SK-N-SH treated with all-trans-retinoic acid at 6 μM for 48 hours (cell line): ENCODE data around the gene AGAP1.

Experiments
- ARNTL ChIP-seq: fragments of 450-650 bp; formaldehyde crosslinking; IDR thresholded peaks from 2 replicates; pipeline ENCODE4 v1.5.0; 2020; ENCODE audit warnings: low read depth, mild to moderate bottlenecking, moderate library complexity, borderline replicate concordance
- ESRRG ChIP-seq: fragments of 250-450 bp; sonication (Bioruptor Pico); IDR thresholded peaks from 2 replicates; pipeline ENCODE4 v1.6.1; 2021; ENCODE audit warnings: mild to moderate bottlenecking
- ISL1 ChIP-seq: fragments of 250-450 bp; sonication (Bioruptor Pico); IDR thresholded peaks from 2 replicates; pipeline ENCODE4 v2.1.2; 2022; ENCODE audit warnings: mild to moderate bottlenecking, moderate library complexity
- OSR1 ChIP-seq: fragments of 250-450 bp; sonication (Bioruptor Pico); IDR thresholded peaks from 2 replicates; pipeline ENCODE4 v1.8.0; 2022; ENCODE audit warnings: moderate library complexity, mild to moderate bottlenecking, inconsistent platforms
- PPARA ChIP-seq: fragments of 250-450 bp; sonication (Bioruptor Pico); IDR thresholded peaks from 2 replicates; pipeline ENCODE4 v1.5.0; 2020; ENCODE audit warnings: mild to moderate bottlenecking, borderline replicate concordance
- TCF4 ChIP-seq: fragments of 250-450 bp; sonication (Bioruptor Pico); IDR thresholded peaks from 2 replicates; pipeline ENCODE4 v1.8.0; 2021; ENCODE audit warnings: mild to moderate bottlenecking, moderate library complexity, borderline replicate concordance
- ZNF8 ChIP-seq: fragments of 450-650 bp; formaldehyde crosslinking; IDR thresholded peaks from 2 replicates; pipeline ENCODE4 v1.5.0; 2020; ENCODE audit warnings: mild to moderate bottlenecking, moderate library complexity
- TF ChIP-seq, protein P1 (sequence below): fragments of 250-450 bp; sonication (Bioruptor Pico); IDR thresholded peaks from 2 replicates; pipeline ENCODE4 v1.5.1; 2021; ENCODE audit warnings: mild to moderate bottlenecking, moderate library complexity
- TF ChIP-seq, protein P2 (sequence below): fragments of 250-450 bp; sonication (Bioruptor Pico); IDR thresholded peaks from 2 replicates; pipeline ENCODE4 v1.8.0; 2020; ENCODE audit warnings: mild to moderate bottlenecking, moderate library complexity, borderline replicate concordance
- TF ChIP-seq, protein P3 (sequence below): fragments of 250-450 bp; sonication (Bioruptor Pico); IDR thresholded peaks from 2 replicates; pipeline ENCODE4 v1.5.0; 2020; ENCODE audit warnings: mild to moderate bottlenecking, moderate library complexity
- TF ChIP-seq, protein P4 (sequence below): fragments of 250-450 bp; sonication (Bioruptor Pico); IDR thresholded peaks from 2 replicates; pipeline ENCODE4 v1.5.1; 2020; ENCODE audit warnings: low read depth, mild to moderate bottlenecking, moderate library complexity

DNA sequence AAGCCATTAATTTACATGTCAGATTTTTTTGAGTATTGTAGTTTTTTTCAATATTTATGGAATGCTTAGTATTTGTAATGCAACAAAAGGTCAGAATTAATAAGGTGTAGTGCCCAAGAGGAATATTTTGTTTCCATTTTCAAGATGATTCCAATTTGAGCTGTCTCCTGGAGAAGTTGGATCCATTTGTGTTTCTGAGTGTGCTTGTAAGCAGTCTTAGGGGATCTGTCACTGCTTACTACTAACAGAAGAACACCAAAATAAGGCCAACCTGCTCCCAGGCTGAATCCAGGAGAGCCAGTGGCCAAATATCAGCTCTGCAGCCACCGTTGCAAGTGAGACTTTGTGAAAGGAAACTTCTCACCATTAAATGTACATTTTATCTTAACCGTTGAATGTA lies 129.9 kb downstream of the AGAP1 start:
- TF ChIP-seq, protein P1, sequence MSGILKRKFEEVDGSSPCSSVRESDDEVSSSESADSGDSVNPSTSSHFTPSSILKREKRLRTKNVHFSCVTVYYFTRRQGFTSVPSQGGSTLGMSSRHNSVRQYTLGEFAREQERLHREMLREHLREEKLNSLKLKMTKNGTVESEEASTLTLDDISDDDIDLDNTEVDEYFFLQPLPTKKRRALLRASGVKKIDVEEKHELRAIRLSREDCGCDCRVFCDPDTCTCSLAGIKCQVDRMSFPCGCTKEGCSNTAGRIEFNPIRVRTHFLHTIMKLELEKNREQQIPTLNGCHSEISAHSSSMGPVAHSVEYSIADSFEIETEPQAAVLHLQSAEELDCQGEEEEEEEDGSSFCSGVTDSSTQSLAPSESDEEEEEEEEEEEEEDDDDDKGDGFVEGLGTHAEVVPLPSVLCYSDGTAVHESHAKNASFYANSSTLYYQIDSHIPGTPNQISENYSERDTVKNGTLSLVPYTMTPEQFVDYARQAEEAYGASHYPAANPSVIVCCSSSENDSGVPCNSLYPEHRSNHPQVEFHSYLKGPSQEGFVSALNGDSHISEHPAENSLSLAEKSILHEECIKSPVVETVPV (CRISPR knock-in tag): no peak
- TF ChIP-seq, protein P2, sequence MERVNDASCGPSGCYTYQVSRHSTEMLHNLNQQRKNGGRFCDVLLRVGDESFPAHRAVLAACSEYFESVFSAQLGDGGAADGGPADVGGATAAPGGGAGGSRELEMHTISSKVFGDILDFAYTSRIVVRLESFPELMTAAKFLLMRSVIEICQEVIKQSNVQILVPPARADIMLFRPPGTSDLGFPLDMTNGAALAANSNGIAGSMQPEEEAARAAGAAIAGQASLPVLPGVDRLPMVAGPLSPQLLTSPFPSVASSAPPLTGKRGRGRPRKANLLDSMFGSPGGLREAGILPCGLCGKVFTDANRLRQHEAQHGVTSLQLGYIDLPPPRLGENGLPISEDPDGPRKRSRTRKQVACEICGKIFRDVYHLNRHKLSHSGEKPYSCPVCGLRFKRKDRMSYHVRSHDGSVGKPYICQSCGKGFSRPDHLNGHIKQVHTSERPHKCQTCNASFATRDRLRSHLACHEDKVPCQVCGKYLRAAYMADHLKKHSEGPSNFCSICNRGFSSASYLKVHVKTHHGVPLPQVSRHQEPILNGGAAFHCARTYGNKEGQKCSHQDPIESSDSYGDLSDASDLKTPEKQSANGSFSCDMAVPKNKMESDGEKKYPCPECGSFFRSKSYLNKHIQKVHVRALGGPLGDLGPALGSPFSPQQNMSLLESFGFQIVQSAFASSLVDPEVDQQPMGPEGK: no peak
- TF ChIP-seq ZNF8 (CRISPR knock-in tag) (no peak), ESRRG (CRISPR knock-in tag) (no peak), PPARA (CRISPR knock-in tag) (no peak), ARNTL (CRISPR knock-in tag) (no peak), ISL1 (no peak), TCF4 (no peak), OSR1 (no peak)
- TF ChIP-seq, protein P3, sequence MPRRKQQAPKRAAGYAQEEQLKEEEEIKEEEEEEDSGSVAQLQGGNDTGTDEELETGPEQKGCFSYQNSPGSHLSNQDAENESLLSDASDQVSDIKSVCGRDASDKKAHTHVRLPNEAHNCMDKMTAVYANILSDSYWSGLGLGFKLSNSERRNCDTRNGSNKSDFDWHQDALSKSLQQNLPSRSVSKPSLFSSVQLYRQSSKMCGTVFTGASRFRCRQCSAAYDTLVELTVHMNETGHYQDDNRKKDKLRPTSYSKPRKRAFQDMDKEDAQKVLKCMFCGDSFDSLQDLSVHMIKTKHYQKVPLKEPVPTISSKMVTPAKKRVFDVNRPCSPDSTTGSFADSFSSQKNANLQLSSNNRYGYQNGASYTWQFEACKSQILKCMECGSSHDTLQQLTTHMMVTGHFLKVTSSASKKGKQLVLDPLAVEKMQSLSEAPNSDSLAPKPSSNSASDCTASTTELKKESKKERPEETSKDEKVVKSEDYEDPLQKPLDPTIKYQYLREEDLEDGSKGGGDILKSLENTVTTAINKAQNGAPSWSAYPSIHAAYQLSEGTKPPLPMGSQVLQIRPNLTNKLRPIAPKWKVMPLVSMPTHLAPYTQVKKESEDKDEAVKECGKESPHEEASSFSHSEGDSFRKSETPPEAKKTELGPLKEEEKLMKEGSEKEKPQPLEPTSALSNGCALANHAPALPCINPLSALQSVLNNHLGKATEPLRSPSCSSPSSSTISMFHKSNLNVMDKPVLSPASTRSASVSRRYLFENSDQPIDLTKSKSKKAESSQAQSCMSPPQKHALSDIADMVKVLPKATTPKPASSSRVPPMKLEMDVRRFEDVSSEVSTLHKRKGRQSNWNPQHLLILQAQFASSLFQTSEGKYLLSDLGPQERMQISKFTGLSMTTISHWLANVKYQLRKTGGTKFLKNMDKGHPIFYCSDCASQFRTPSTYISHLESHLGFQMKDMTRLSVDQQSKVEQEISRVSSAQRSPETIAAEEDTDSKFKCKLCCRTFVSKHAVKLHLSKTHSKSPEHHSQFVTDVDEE: no peak
- TF ChIP-seq, protein P4, sequence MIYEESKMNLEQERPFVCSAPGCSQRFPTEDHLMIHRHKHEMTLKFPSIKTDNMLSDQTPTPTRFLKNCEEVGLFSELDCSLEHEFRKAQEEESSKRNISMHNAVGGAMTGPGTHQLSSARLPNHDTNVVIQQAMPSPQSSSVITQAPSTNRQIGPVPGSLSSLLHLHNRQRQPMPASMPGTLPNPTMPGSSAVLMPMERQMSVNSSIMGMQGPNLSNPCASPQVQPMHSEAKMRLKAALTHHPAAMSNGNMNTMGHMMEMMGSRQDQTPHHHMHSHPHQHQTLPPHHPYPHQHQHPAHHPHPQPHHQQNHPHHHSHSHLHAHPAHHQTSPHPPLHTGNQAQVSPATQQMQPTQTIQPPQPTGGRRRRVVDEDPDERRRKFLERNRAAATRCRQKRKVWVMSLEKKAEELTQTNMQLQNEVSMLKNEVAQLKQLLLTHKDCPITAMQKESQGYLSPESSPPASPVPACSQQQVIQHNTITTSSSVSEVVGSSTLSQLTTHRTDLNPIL (CRISPR knock-in tag): no peak
